A673 (cell line): ENCODE data around the gene FAM3B.

Experiments
- CTCF ChIP-seq: fragments of 300-800, 200-600 bp; sonication (generic); conservative IDR thresholded peaks from 2 replicates; pipeline ENCODE4 v1.5.1; 2017; ENCODE audit warnings: low read depth, mild to moderate bottlenecking, antibody characterized with exemption, low read length, moderate library complexity, mixed read lengths
- EZH2 ChIP-seq: fragments of 200-600 bp; sonication (generic); IDR thresholded peaks from 2 replicates; pipeline ENCODE4 v1.6.1; 2017; ENCODE audit warnings: borderline replicate concordance, low read depth, mild to moderate bottlenecking, mixed read lengths, antibody characterized with exemption, low read length; ENCODE audit not compliant: poor library complexity, severe bottlenecking

- TF ChIP-seq CTCF (no peak), EZH2 (no peak)
Observed at GRCh38 chr21:41349619-41350390, 33.2 kb downstream of the FAM3B start.
